ENCODE results near the gene CPM.

GRCh38 chr12:68954811-68955210 lies 21.8 kb upstream of the CPM start:
- no peak for TF ChIP-seq CTCF (IDR thresholded peaks at IDR 0.05)
- no peak for TF ChIP-seq ZFX (IDR thresholded peaks at IDR 0.05; ENCODE audit: borderline replicate concordance)

All from 22Rv1 (cell line).